ENCODE results near the gene USP46. TPM values are rescaled to one million over a fixed set of nuclear protein-coding genes. Genes with fewer than 3 reads are reported as not detected.

The USP46 gene
- total and polyA plus RNA-seq, 2 of the 8 experiments (the other 6 are each of a cell fraction or from before 2014, with no cell fraction given): 10.6 to 62.4 TPM

DNA sequence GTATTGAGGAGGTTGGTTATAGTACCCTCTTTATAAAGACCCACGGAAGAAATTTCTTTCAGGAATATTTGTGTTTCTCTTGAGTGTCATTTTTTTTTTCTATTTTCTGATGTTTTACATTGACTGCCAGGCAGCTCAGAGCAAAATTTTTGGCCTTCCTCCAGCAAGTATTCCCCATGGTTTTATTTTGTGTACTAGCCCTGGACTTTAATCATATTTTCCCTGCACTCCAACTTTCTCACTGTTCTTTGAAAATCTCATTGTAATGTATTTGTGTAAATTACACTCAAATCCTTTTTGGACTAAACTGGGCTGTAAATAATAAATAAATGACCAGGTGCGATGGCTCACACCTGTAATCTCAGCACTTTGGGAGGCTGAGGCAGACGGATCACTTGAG lies 45.6 kb upstream of the USP46 start:
- no peak overlapping the region for H3K18ac ChIP-seq (ENCODE audit: extremely low read depth, low read length)
- no peak overlapping the region for H3K9ac ChIP-seq (replicated peaks in 1 of 4; ENCODE audit: extremely low read depth in 1 of 4, low read depth in 3 of 4, low read length in 3 of 4)
- H3K56ac ChIP-seq (replicated peaks; ENCODE audit: insufficient read length, low read depth, low read length): no peak overlapping the region
- H4K5ac ChIP-seq (ENCODE audit: insufficient read length, low read depth, low read length): no peak overlapping the region
- H3K23ac ChIP-seq (ENCODE audit: insufficient read length): no peak overlapping the region
- H2AFZ ChIP-seq (ENCODE audit: low read length): no peak overlapping the region
- no peak overlapping the region for H2BK15ac ChIP-seq (ENCODE audit: low read length)
- no peaks in the 10 kb centered on the region for H4K20me1 ChIP-seq (replicated peaks in 1 of 2; ENCODE audit: control insufficient read depth in 1 of 2, insufficient read depth in 2 of 2, low read length in 2 of 2)
- no peak overlapping the region for H3K14ac ChIP-seq (ENCODE audit: insufficient read length)
- CTCF ChIA-PET (ENCODE audit: partially characterized antibody): interaction anchor here (0.9 to 1.1 kb wide), 3 partner anchors 16 to 279 kb away, joined by 3 to 4 read pairs (median 3); no protein-coding TSS in a partner anchor
- H3K4ac ChIP-seq (replicated peaks; ENCODE audit: insufficient read length, low read depth, low read length): no peak overlapping the region
- H3K4me1 ChIP-seq (replicated peaks in 1 of 4; ENCODE audit: control insufficient read depth in 3 of 4, insufficient read depth in 4 of 4, low read length in 3 of 4): peaks cover 0 to 4% (median 0%) of the 10 kb centered on the region in 4 experiments; a peak in 1 of 7 replicates
- no peak overlapping the region for H3K27ac ChIP-seq (ENCODE audit: low read depth, low read length)
- H4K91ac ChIP-seq (replicated peaks; ENCODE audit: insufficient read length, low read length): no peak overlapping the region
- H2BK20ac ChIP-seq (ENCODE audit: low read length): no peak overlapping the region
- POLR2A ChIA-PET (ENCODE audit: partially characterized antibody): interaction anchor here (0.6 to 2.5 kb wide), 6 partner anchors 8 to 18 kb away, joined by 3 to 16 read pairs (median 4); no protein-coding TSS in a partner anchor
- FAIRE-seq (no peak), DNase-seq (ENCODE audit: low read depth in 1 of 2, low spot score in 2 of 2) (no peak)
- no peak overlapping the region for H2AK5ac ChIP-seq (ENCODE audit: low read depth, low read length)
- no peak overlapping the region for H2BK5ac ChIP-seq (ENCODE audit: low read depth, low read length)
- H4K8ac ChIP-seq (ENCODE audit: extremely low read depth, insufficient read depth, low read length): no peak overlapping the region
- no peak overlapping the region for H3K4me2 ChIP-seq (ENCODE audit: insufficient read depth in 1 of 2, low read depth in 2 of 2, low read length in 2 of 2)
- no peak overlapping the region for H2BK12ac ChIP-seq (ENCODE audit: low read depth, low read length)
- H3K79me1 ChIP-seq (ENCODE audit: low read depth, low read length): no peaks in the 10 kb centered on the region
- H3K4me3 ChIP-seq (ENCODE audit: extremely low read depth in 1 of 4, insufficient read depth in 2 of 4, low read depth in 3 of 4, low read length in 4 of 4): no peak overlapping the region
- no peaks in the 10 kb centered on the region for H3K9me3 ChIP-seq (ENCODE audit: insufficient read depth in 2 of 2, low read depth in 1 of 2, low read length in 1 of 2)
- no peaks in the 10 kb centered on the region for H3K79me2 ChIP-seq (ENCODE audit: control insufficient read depth in 1 of 2, insufficient read depth in 2 of 2, low read length in 2 of 2)
- H2BK120ac ChIP-seq (replicated peaks; ENCODE audit: low read depth, low read length): no peak overlapping the region
- H3K23me2 ChIP-seq (ENCODE audit: low read depth, low read length): no peaks in the 10 kb centered on the region
- H3K27me3 ChIP-seq (replicated peaks in 1 of 4; ENCODE audit: control insufficient read depth in 3 of 4, extremely low read depth in 1 of 4, insufficient read depth in 3 of 4, low read length in 3 of 4): no peaks in the 10 kb centered on the region
- no peaks in the 10 kb centered on the region for H3K36me3 ChIP-seq (ENCODE audit: control insufficient read depth in 2 of 4, insufficient read depth in 4 of 4, low read length in 3 of 4)
- WGBS, 2 experiments (ENCODE audit: extremely low coverage in 1 of 2, insufficient coverage in 1 of 2, insufficient read length in 1 of 2, insufficient replicate concordance in 2 of 2, low coverage in 1 of 2, low lambda C conversion rate in 2 of 2, missing lambda C conversion rate in 1 of 2): 95% methylated on average over 3 of the region's 3 CpGs; no CpG with 5 or more reads in 1 of the 2 experiments
- TF ChIP-seq EP300 (IDR thresholded peaks at IDR 0.05; ENCODE audit: borderline replicate concordance in 1 of 2, low read depth in 2 of 2, low read length in 2 of 2) (no peak), JUND (IDR thresholded peaks at IDR 0.05; ENCODE audit: low read length) (no peak), FOSL1 (IDR thresholded peaks at IDR 0.05; ENCODE audit: insufficient read depth, low read depth, low read length) (no peak), RAD21 (IDR thresholded peaks at IDR 0.05 in 1 of 2, conservative IDR thresholded peaks at IDR 0.05 in 1 of 2; ENCODE audit: low read depth in 2 of 2, low read length in 2 of 2) (no peak), KDM1A (IDR thresholded peaks at IDR 0.05; ENCODE audit: borderline replicate concordance, low read length) (no peak), SIN3A (conservative IDR thresholded peaks at IDR 0.05 in 1 of 2, IDR thresholded peaks at IDR 0.05 in 1 of 2; ENCODE audit: low read depth in 1 of 2, low read length in 2 of 2) (no peak), CHD2 (IDR thresholded peaks at IDR 0.05; ENCODE audit: low read length) (no peak), ZNF274 (IDR thresholded peaks at IDR 0.05; ENCODE audit: borderline replicate concordance, extremely low read depth, low read length) (no peak), YY1 (IDR thresholded peaks at IDR 0.05; ENCODE audit: low read depth, low read length) (no peak)
- TF ChIP-seq, protein P1, sequence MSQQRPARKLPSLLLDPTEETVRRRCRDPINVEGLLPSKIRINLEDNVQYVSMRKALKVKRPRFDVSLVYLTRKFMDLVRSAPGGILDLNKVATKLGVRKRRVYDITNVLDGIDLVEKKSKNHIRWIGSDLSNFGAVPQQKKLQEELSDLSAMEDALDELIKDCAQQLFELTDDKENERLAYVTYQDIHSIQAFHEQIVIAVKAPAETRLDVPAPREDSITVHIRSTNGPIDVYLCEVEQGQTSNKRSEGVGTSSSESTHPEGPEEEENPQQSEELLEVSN (IDR thresholded peaks at IDR 0.05): no peak
